ENCODE data around the gene PTPRG. TPM values are rescaled to one million over a fixed set of nuclear protein-coding genes. Genes with fewer than 3 reads are reported as not detected.

The PTPRG gene
- total and polyA plus RNA-seq, 11 donors, result 8.0 to 48.5 (median 35.4) TPM

- intact Hi-C loops (cut with DNase I), result no loop called here
- peaks cover 5 to 37% (median 23%) of the 10 kb centered on the region in 12 donors for H3K4me1 ChIP-seq
- 89 to 94% (median 93%) methylated on average over 3 of the region's 3 CpGs for WGBS, 4 donors
Observed at GRCh38 chr3:61794341-61794740, 233.0 kb downstream of the PTPRG start.

GRCh38 chr3:61794961-61795360, 233.6 kb downstream of the PTPRG start:
- ATAC-seq (no peak), DNase-seq (no peak)
- Histone ChIP-seq H3K27ac (no peak overlapping the region), H3K4me3 (no peak overlapping the region), H3K4me1 (peaks cover 5 to 31% (median 21%) of the 10 kb centered on the region in 12 donors), H3K9me3 (no peaks in the 10 kb centered on the region), H3K36me3 (no peaks in the 10 kb centered on the region), H3K27me3 (no peaks in the 10 kb centered on the region)
- TF ChIP-seq POLR2A (IDR thresholded peaks at IDR 0.05) (no peak), CTCF (IDR thresholded peaks at IDR 0.05) (no peak)
- WGBS, 4 donors, result 70 to 94% (median 84%) methylated on average over 2 of the region's 2 CpGs
- intact Hi-C loops (cut with DNase I), result no loop called here

More at GRCh38 chr3:61794341-61794740, 233.0 kb downstream of the PTPRG start:
- Histone ChIP-seq H3K4me3 (no peak overlapping the region), H3K36me3 (no peaks in the 10 kb centered on the region), H3K27me3 (no peaks in the 10 kb centered on the region), H3K27ac (no peak overlapping the region), H3K9me3 (no peaks in the 10 kb centered on the region)
- no peak for ATAC-seq
- DNase-seq, result no peak
- no peak for TF ChIP-seq CTCF (IDR thresholded peaks at IDR 0.05)
- TF ChIP-seq POLR2A (IDR thresholded peaks at IDR 0.05), result no peak

GRCh38 chr3:61796088-61796680, 234.8 kb downstream of the PTPRG start:
- no peaks in the 10 kb centered on the region for H3K36me3 ChIP-seq
- ATAC-seq (peak in 1 of 4 donors; percentile 52), DNase-seq (no peak)
- intact Hi-C loops (cut with DNase I), result no loop called here
- peaks cover 5 to 30% (median 21%) of the 10 kb centered on the region in 12 donors for H3K4me1 ChIP-seq
- H3K9me3 ChIP-seq, result no peaks in the 10 kb centered on the region
- no peak overlapping the region for H3K4me3 ChIP-seq
- no peak for TF ChIP-seq POLR2A (IDR thresholded peaks at IDR 0.05)
- TF ChIP-seq CTCF (IDR thresholded peaks at IDR 0.05), result no peak
- H3K27me3 ChIP-seq, result no peaks in the 10 kb centered on the region
- H3K27ac ChIP-seq, result no peak overlapping the region
- WGBS, 4 donors, result 74 to 83% (median 78%) methylated on average over 6 of the region's 6 CpGs

- ATAC-seq (no peak), DNase-seq (no peak)
- H3K4me3 ChIP-seq, result no peak overlapping the region
- H3K27me3 ChIP-seq, result no peaks in the 10 kb centered on the region
- intact Hi-C loops (cut with DNase I), result no loop called here
- no peak overlapping the region for H3K27ac ChIP-seq
- H3K9me3 ChIP-seq, result no peaks in the 10 kb centered on the region
- H3K36me3 ChIP-seq, result no peaks in the 10 kb centered on the region
- 88 to 92% (median 91%) methylated on average over 6 of the region's 6 CpGs for WGBS, 4 donors
- H3K4me1 ChIP-seq, result peaks cover 5 to 30% (median 21%) of the 10 kb centered on the region in 12 donors
- TF ChIP-seq POLR2A (IDR thresholded peaks at IDR 0.05) (no peak), CTCF (IDR thresholded peaks at IDR 0.05) (no peak)
Observed at GRCh38 chr3:61796911-61797310, 235.5 kb downstream of the PTPRG start.
